HCT116 (cell line): ENCODE results near the gene RPS15A. TPM values are rescaled to one million over a fixed set of nuclear protein-coding genes. Genes with fewer than 3 reads are reported as not detected.

Experiments used
- ATAC-seq: fragments of 200-7000 bp; cut with Tn5 transposase; 2 replicates; pipeline ENCODE4 v1.9.1; 2020; ENCODE audit warnings: mild to moderate bottlenecking, moderate library complexity
- BruUV-seq: library from RNA; stranded (reverse); fragments of 400-500 nt; replicated peaks from 2 replicates; lab custom pipeline; 2021; lab: Mats Ljungman, UMichigan
- CTCF ChIA-PET: fragments of 300-600 bp; sonication (Branson Sonifier 250); formaldehyde crosslinking; loops from one replicate; lab custom pipeline; 2021; ENCODE audit warnings: antibody characterized with exemption; lab: Charles Lee
- POLR2A ChIA-PET: fragments of 300-600, 350-600 bp; sonication (Branson Sonifier 250); formaldehyde crosslinking; loops from one replicate; lab custom pipeline; 2021; ENCODE audit warnings: antibody characterized with exemption; lab: Charles Lee
- RAD21 ChIA-PET, 2 experiments: fragments of 300-600 bp; sonication (Branson Sonifier 250); formaldehyde crosslinking; loops; one replicate each; lab custom pipeline; 2023; ENCODE audit warnings: low total read pairs in 2 of 2; ENCODE audit not compliant: uncharacterized antibody in 2 of 2, unreplicated experiment in 2 of 2, low non-redundant PET in 1 of 2; lab: Charles Lee
- DNase-seq: peaks from one replicate; pipeline ENCODE4 v3.0.0-alpha.2; 2010; ENCODE audit warnings: low read depth, low spot score
- H2AFZ ChIP-seq: fragments of 200-600 bp; shearing (Covaris generic), sonication (generic); 2 replicates; pipeline ENCODE4 v1.6.1; 2017; ENCODE audit warnings: low read depth, mixed run types, mixed read lengths, antibody characterized with exemption, low read length; ENCODE audit not compliant: poor library complexity, severe bottlenecking
- H3K27ac ChIP-seq: 2 replicates; pipeline ENCODE4 v1.5.1; 2012; ENCODE audit warnings: low read depth, low read length
- H3K27me3 ChIP-seq: fragments of 200-600 bp; sonication (generic); 2 replicates; pipeline ENCODE4 v1.6.1; 2016; ENCODE audit warnings: mixed run types, low read length, mixed read lengths; ENCODE audit not compliant: insufficient read depth
- H3K36me3 ChIP-seq, 2 experiments: fragments of 200-500 bp in 1 of 2; fragments of 200-600 bp in 1 of 2; sonication (Bioruptor generic) in 1 of 2; sonication (generic) in 1 of 2; 2 replicates each; pipeline versions ENCODE4 v1.5.1 to v1.6.1; 2014 to 2016; ENCODE audit warnings: low read length in 2 of 2, inconsistent platforms in 1 of 2, mixed read lengths in 1 of 2, mixed run types in 1 of 2; ENCODE audit not compliant: insufficient read depth in 2 of 2, control insufficient read depth in 1 of 2
- H3K4me1 ChIP-seq, 2 experiments: fragments of 200-600 bp in 1 of 2; sonication (generic) in 1 of 2; 2 replicates each; pipeline versions ENCODE4 v1.5.1 to v1.6.1; 2012 to 2017; ENCODE audit warnings: low read length in 2 of 2, inconsistent platforms in 1 of 2, mild to moderate bottlenecking in 1 of 2, mixed read lengths in 1 of 2, mixed run types in 1 of 2, moderate library complexity in 1 of 2; ENCODE audit not compliant: insufficient read depth in 2 of 2, control insufficient read depth in 1 of 2
- H3K4me2 ChIP-seq: fragments of 200-600 bp; sonication (generic); 2 replicates; pipeline ENCODE4 v1.6.1; 2017; ENCODE audit warnings: mixed run types, low read length, mixed read lengths
- H3K4me3 ChIP-seq, 2 experiments: fragments of 200-600 bp in 1 of 2; sonication (generic) in 1 of 2; replicated peaks in 1 of 2; 2 replicates each; pipeline ENCODE4 v1.5.1; 2011 to 2016; ENCODE audit warnings: low read length in 2 of 2, control low read depth in 1 of 2, low read depth in 1 of 2, mild to moderate bottlenecking in 1 of 2, mixed read lengths in 1 of 2, mixed run types in 1 of 2
- H3K79me2 ChIP-seq: fragments of 200-600 bp; sonication (generic); 2 replicates; pipeline ENCODE4 v1.6.1; 2017; ENCODE audit warnings: mild to moderate bottlenecking, mixed run types, low read length, moderate library complexity, mixed read lengths; ENCODE audit not compliant: insufficient read depth
- H3K9ac ChIP-seq: fragments of 200-600 bp; sonication (generic); 2 replicates; pipeline ENCODE4 v1.6.1; 2016; ENCODE audit warnings: low read length, mixed read lengths
- H3K9me2 ChIP-seq: fragments of 200-600 bp; sonication (generic), shearing (Covaris generic); 2 replicates; pipeline ENCODE4 v1.6.1; 2017; ENCODE audit warnings: mixed run types, mild to moderate bottlenecking, moderate library complexity; ENCODE audit not compliant: insufficient read depth
- H3K9me3 ChIP-seq, 2 experiments: fragments of 200-500 bp in 1 of 2; fragments of 200-600 bp in 1 of 2; sonication (Bioruptor generic) in 1 of 2; sonication (generic) in 1 of 2; 2 replicates each; pipeline ENCODE4 v1.6.1; 2014 to 2017; ENCODE audit warnings: low read length in 2 of 2, mixed read lengths in 2 of 2, inconsistent platforms in 1 of 2, low read depth in 1 of 2, mild to moderate bottlenecking in 1 of 2, mixed run types in 1 of 2, moderate library complexity in 1 of 2; ENCODE audit not compliant: control insufficient read depth in 1 of 2, insufficient read depth in 1 of 2
- H4K20me1 ChIP-seq: fragments of 200-600 bp; sonication (generic), shearing (Covaris generic); 2 replicates; pipeline ENCODE4 v1.6.1; 2017; ENCODE audit warnings: mixed run types, mild to moderate bottlenecking, moderate library complexity; ENCODE audit not compliant: insufficient read depth
- ATF3 ChIP-seq: IDR thresholded peaks from 2 replicates; pipeline ENCODE4 v1.6.1; 2012
- CBX3 ChIP-seq: IDR thresholded peaks from 2 replicates; pipeline ENCODE4 v1.6.1; 2012; ENCODE audit warnings: low read depth
- CEBPB ChIP-seq: IDR thresholded peaks from 2 replicates; pipeline ENCODE4 v1.6.1; 2012; ENCODE audit warnings: low read depth
- CTCF ChIP-seq, 3 experiments: fragments of 200-600 bp in 1 of 3; sonication (generic) in 1 of 3; IDR thresholded peaks in 2 of 3; conservative IDR thresholded peaks in 1 of 3; 2 replicates each; pipeline ENCODE4 v1.5.1; 2012 to 2017; ENCODE audit warnings: low read depth in 2 of 3, low read length in 2 of 3, antibody characterized with exemption in 1 of 3, borderline replicate concordance in 1 of 3, control low read depth in 1 of 3, mild to moderate bottlenecking in 1 of 3, mixed read lengths in 1 of 3, mixed run types in 1 of 3, moderate library complexity in 1 of 3; ENCODE audit not compliant: insufficient read depth in 1 of 3
- EZH2 ChIP-seq: fragments of 200-600 bp; sonication (generic); IDR thresholded peaks from 2 replicates; pipeline ENCODE4 v1.6.1; 2017; ENCODE audit warnings: antibody characterized with exemption, mixed run types
- FOSL1 ChIP-seq: IDR thresholded peaks from 2 replicates; pipeline ENCODE4 v1.6.1; 2012; ENCODE audit warnings: low read depth
- POLR2A ChIP-seq: IDR thresholded peaks from 2 replicates; pipeline ENCODE4 v1.7.0; 2011; ENCODE audit warnings: borderline replicate concordance; ENCODE audit not compliant: insufficient read depth, insufficient read length; ENCODE audit errors: extremely low read depth
- POLR2AphosphoS5 ChIP-seq: IDR thresholded peaks from 2 replicates; pipeline ENCODE4 v1.6.1; 2011; ENCODE audit warnings: mild to moderate bottlenecking, low read depth, low read length, moderate library complexity
- REST ChIP-seq: IDR thresholded peaks from 2 replicates; pipeline ENCODE4 v1.6.1; 2012; ENCODE audit warnings: low read depth
- YY1 ChIP-seq: IDR thresholded peaks from 2 replicates; pipeline ENCODE4 v1.6.1; 2011; ENCODE audit warnings: low read length, low read depth, moderate library complexity, mild to moderate bottlenecking; ENCODE audit not compliant: insufficient replicate concordance; ENCODE audit errors: extremely low read depth
- ZNF274 ChIP-seq: fragments of 200-500 bp; sonication (Bioruptor generic); IDR thresholded peaks from 2 replicates; pipeline ENCODE4 v1.6.1; 2014; ENCODE audit warnings: mild to moderate bottlenecking, low read depth, low read length, inconsistent platforms
- intact Hi-C: fragments of 100-400 bp; cut with micrococcal nuclease; formaldehyde crosslinking; loops from 2 replicates; pipeline ENCODE4 v1.10.0; 2022
- total RNA-seq: library from RNA; stranded (reverse); gene quantifications from one replicate; pipeline ENCODE4 v1.2.1, GENCODE V29; 2021; ENCODE audit not compliant: unreplicated experiment

RPS15A gene
- total RNA-seq, 1 experiment from 2014 or later, result 1,686 TPM

DNA sequence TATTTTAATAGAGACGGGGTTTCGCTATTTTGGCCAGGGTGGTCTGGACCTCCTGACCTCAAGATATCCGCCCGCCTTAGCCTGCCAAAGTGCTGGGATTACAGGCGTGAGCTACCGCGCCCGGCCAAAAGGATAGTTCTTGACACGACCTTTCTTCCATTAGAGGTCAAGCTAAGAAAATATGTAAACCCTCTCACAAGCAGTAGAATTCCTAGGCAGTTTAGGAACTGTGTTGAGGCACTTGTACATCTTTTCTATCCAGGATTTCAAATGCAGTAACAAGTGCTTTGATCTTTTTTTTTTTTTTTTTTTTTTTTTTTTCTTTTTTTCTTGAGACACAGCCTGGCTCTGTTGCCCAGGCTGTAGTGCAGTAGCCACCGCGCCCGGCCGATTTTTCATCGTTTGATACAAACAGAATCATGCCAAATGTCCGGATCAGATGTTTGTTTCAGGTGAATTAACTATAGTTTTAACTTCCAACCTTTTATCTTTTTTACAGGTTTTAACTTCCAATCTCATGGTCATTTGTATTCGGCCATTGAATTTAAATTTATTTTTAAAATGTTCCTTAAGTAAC is 12.7 kb upstream of the RPS15A start:
- DNase-seq (no peak), ATAC-seq (no peak)
- ChIA-PET RAD21 (no interaction called here), CTCF (interaction anchor here (0.7 to 2.2 kb wide), 4 partner anchors 8 to 170 kb away, joined by 3 to 18 read pairs (median 9); partner anchors contain the start of gene RPS15A), POLR2A (interaction anchor here (0.7 to 8.2 kb wide), 3 partner anchors 8 to 33 kb away, joined by 3 to 190 read pairs (median 3); partner anchors contain the start of gene RPS15A)
- Histone ChIP-seq H3K9me3 (no peaks in the 10 kb centered on the region), H3K9ac (no peak overlapping the region), H3K36me3 (peaks cover 6 to 23% of the 10 kb centered on the region in 2 experiments; a peak in 3 of 4 replicates), H2AFZ (no peak overlapping the region), H3K9me2 (no peaks in the 10 kb centered on the region), H3K27ac (peak overlapping the region; percentile 95), H3K79me2 (peaks cover 42% of the 10 kb centered on the region), H3K4me1 (peaks cover 7 to 41% of the 10 kb centered on the region in 2 experiments; a peak in 3 of 4 replicates), H3K4me3 (no peak overlapping the region), H3K27me3 (no peaks in the 10 kb centered on the region), H4K20me1 (peaks cover 15% of the 10 kb centered on the region; the same call in 1 of the 2 replicates), H3K4me2 (peak overlapping the region; percentile 88; the same call in 1 of the 2 replicates)
- intact Hi-C loops, result no loop called here
- no TSS peak for BruUV-seq
- no peak for TF ChIP-seq REST
- TF ChIP-seq POLR2A, result no peak
- TF ChIP-seq POLR2AphosphoS5, result no peak; the same call in 1 of the 2 replicates
- no peak for TF ChIP-seq FOSL1
- TF ChIP-seq ATF3, result no peak
- no peak for TF ChIP-seq CEBPB
- TF ChIP-seq CBX3, result no peak
- TF ChIP-seq EZH2, result no peak
- no peak for TF ChIP-seq YY1
- no peak for TF ChIP-seq ZNF274
- no peak for TF ChIP-seq CTCF (IDR thresholded peaks at IDR 0.05 in 2 of 3, conservative IDR thresholded peaks at IDR 0.05 in 1 of 3; ENCODE audit: borderline replicate concordance in 1 of 3, insufficient read depth in 1 of 3, low read depth in 2 of 3, low read length in 2 of 3)
